K562 (cell line): ENCODE data around the gene C1QTNF9B. TPM values are rescaled to one million over a fixed set of nuclear protein-coding genes. Genes with fewer than 3 reads are reported as not detected.
A peak's percentile ranks its signal among the peaks of the same experiment; 100 is the strongest.

Experiments
- MED1 ChIP-seq: sonication (generic); formaldehyde crosslinking; IDR thresholded peaks from 2 replicates; pipeline ENCODE4 v1.8.1; 2023; ENCODE audit warnings: missing genetic modification reagents, borderline replicate concordance
- MTA2 ChIP-seq: fragments of 450-650 bp; IDR thresholded peaks from 2 replicates; pipeline ENCODE4 v1.6.1; 2016; ENCODE audit warnings: low read depth
- RFX5 ChIP-seq: IDR thresholded peaks from 2 replicates; pipeline ENCODE4 v1.6.1; 2011; ENCODE audit warnings: low read depth, mild to moderate bottlenecking, improper control_type of control experiment, low read length
- RUNX1 ChIP-seq: sonication (generic); IDR thresholded peaks from 2 replicates; pipeline ENCODE4 v1.6.1; 2016; ENCODE audit warnings: antibody characterized with exemption, low read depth
- ZNF586 ChIP-seq: fragments of 450-650 bp; formaldehyde crosslinking; conservative IDR thresholded peaks from 2 replicates; pipeline ENCODE4 v1.4.0; 2020; ENCODE audit warnings: mild to moderate bottlenecking, moderate library complexity
- polyA plus RNA-seq, 8 experiments: library from polyadenylated mRNA; depleted of rRNA in 4 of 8; stranded (reverse) in 5 of 8; unstranded in 3 of 8; fragments of >200 nt; fragmentation: Nextera tagmentation in 2 of 8; fragmentation: Illumina TruSeq in 1 of 8; extraction: Ambion mirVana in 2 of 8; extraction: Trizol in 1 of 8; gene quantifications; 2 replicates each; pipeline versions ENCODE4 v1.2.1 to v1.2.3, GENCODE V29; 2011 to 2014; ENCODE audit warnings: inconsistent platforms in 1 of 8, missing spikeins in 1 of 8
- total RNA-seq, 7 experiments: library from RNA; depleted of rRNA in 6 of 7; stranded (reverse); fragments of >200 nt in 6 of 7; fragmentation: Illumina TruSeq in 2 of 7; extraction: Trizol in 2 of 7; gene quantifications; 2 replicates each; pipeline versions ENCODE4 v1.2.1 to v1.2.3, GENCODE V29; 2011 to 2021; ENCODE audit warnings: low replicate concordance in 1 of 7
- TF ChIP-seq, protein P1 (sequence below), 2 experiments: fragments of 450-650 bp in 1 of 2; sonication (generic) in 1 of 2; formaldehyde crosslinking in 1 of 2; IDR thresholded peaks; 2 replicates each; pipeline versions ENCODE4 v1.7.1 to v1.9.0; 2016 to 2022; ENCODE audit warnings: inconsistent platforms in 1 of 2, mild to moderate bottlenecking in 1 of 2, missing genetic modification reagents in 1 of 2
- TF ChIP-seq, protein P2 (sequence below): fragments of 250-450 bp; sonication (Bioruptor Pico); IDR thresholded peaks from 2 replicates; pipeline ENCODE4 v1.5.1; 2021; ENCODE audit warnings: mild to moderate bottlenecking
- TF ChIP-seq, protein P3 (sequence below): fragments of 450-650 bp; IDR thresholded peaks from 2 replicates; pipeline ENCODE4 v1.6.1; 2016; ENCODE audit warnings: borderline replicate concordance
- TF ChIP-seq, protein P4 (sequence below): sonication (generic); formaldehyde crosslinking; IDR thresholded peaks from 2 replicates; pipeline ENCODE4 v1.8.0; 2022; ENCODE audit warnings: mild to moderate bottlenecking, missing genetic modification reagents, borderline replicate concordance

Gene C1QTNF9B
- total and polyA plus RNA-seq, 9 of the 15 experiments (the other 6 are each of a cell fraction or from before 2014, with no cell fraction given) = 0.14 to 0.94 (median 0.35) TPM; not detected in 3

DNA sequence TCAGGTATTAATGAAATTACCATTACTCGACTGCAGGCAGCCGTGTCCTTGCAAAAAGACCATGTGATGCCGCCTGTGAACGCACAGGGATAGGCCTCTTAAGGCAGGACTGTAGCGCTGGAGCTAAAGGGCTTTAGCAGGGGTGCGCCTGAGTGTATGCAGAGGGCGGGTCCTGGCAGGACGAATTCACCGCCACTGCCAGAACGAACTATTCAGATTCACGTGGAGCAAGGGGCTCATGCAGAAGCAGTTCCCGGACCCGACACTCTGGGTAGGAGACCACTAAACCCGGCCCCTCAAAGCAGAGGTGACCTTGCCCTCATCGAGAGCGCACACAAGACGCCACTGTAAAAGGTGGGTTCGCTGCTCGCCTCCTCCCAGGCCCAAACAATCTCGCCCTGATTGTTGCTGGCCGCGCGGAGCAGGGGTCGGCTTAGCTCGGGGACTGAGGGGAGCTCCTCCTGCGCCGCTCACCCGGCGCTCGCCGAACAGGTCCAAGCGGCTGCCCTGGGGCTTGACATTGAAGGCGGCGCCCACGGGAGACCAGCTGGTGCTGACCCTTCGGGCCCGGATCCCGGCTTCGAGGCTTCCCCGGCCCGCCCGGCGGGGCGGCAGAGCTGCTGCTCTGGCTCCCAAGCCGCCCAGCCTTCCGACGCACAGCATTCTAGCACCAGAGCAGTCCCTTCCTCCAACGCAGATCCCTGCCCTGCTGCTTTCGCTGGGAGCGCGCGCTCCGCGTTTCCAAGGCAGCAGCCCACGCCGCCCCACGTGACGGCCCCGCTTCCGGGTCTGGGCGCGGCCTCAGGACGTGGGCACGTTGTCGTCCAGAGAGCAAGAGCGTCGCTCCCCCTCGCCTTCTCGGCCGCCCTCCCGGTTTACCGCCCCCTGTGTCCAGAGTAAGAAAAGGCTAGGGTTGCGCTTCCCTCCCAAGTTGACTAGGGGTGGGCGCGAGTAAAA is 8.4 kb downstream of the C1QTNF9B start, which contains the start of gene MIPEP (continued):
- TF ChIP-seq, protein P1, sequence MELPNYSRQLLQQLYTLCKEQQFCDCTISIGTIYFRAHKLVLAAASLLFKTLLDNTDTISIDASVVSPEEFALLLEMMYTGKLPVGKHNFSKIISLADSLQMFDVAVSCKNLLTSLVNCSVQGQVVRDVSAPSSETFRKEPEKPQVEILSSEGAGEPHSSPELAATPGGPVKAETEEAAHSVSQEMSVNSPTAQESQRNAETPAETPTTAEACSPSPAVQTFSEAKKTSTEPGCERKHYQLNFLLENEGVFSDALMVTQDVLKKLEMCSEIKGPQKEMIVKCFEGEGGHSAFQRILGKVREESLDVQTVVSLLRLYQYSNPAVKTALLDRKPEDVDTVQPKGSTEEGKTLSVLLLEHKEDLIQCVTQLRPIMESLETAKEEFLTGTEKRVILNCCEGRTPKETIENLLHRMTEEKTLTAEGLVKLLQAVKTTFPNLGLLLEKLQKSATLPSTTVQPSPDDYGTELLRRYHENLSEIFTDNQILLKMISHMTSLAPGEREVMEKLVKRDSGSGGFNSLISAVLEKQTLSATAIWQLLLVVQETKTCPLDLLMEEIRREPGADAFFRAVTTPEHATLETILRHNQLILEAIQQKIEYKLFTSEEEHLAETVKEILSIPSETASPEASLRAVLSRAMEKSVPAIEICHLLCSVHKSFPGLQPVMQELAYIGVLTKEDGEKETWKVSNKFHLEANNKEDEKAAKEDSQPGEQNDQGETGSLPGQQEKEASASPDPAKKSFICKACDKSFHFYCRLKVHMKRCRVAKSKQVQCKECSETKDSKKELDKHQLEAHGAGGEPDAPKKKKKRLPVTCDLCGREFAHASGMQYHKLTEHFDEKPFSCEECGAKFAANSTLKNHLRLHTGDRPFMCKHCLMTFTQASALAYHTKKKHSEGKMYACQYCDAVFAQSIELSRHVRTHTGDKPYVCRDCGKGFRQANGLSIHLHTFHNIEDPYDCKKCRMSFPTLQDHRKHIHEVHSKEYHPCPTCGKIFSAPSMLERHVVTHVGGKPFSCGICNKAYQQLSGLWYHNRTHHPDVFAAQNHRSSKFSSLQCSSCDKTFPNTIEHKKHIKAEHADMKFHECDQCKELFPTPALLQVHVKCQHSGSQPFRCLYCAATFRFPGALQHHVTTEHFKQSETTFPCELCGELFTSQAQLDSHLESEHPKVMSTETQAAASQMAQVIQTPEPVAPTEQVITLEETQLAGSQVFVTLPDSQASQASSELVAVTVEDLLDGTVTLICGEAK (IDR thresholded peaks at IDR 0.05) = peak; percentile 53; the same call in 1 of the 2 replicates
- TF ChIP-seq, protein P1 (CRISPR knock-in tag; IDR thresholded peaks at IDR 0.05) = no peak
- TF ChIP-seq, protein P2, sequence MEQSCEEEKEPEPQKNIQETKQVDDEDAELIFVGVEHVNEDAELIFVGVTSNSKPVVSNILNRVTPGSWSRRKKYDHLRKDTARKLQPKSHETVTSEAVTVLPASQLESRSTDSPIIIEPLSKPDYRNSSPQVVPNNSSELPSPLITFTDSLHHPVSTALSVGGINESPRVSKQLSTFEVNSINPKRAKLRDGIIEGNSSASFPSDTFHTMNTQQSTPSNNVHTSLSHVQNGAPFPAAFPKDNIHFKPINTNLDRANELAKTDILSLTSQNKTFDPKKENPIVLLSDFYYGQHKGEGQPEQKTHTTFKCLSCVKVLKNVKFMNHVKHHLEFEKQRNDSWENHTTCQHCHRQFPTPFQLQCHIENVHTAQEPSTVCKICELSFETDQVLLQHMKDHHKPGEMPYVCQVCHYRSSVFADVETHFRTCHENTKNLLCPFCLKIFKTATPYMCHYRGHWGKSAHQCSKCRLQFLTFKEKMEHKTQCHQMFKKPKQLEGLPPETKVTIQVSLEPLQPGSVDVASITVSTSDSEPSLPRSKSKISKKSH = no peak
- TF ChIP-seq MED1 (CRISPR knock-in tag) (no peak), RFX5 (no peak), ZNF586 (CRISPR knock-in tag) (no peak), MTA2 (no peak), RUNX1 (no peak)
- TF ChIP-seq, protein P3, sequence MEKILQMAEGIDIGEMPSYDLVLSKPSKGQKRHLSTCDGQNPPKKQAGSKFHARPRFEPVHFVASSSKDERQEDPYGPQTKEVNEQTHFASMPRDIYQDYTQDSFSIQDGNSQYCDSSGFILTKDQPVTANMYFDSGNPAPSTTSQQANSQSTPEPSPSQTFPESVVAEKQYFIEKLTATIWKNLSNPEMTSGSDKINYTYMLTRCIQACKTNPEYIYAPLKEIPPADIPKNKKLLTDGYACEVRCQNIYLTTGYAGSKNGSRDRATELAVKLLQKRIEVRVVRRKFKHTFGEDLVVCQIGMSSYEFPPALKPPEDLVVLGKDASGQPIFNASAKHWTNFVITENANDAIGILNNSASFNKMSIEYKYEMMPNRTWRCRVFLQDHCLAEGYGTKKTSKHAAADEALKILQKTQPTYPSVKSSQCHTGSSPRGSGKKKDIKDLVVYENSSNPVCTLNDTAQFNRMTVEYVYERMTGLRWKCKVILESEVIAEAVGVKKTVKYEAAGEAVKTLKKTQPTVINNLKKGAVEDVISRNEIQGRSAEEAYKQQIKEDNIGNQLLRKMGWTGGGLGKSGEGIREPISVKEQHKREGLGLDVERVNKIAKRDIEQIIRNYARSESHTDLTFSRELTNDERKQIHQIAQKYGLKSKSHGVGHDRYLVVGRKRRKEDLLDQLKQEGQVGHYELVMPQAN = peak; percentile 91
- TF ChIP-seq, protein P4, sequence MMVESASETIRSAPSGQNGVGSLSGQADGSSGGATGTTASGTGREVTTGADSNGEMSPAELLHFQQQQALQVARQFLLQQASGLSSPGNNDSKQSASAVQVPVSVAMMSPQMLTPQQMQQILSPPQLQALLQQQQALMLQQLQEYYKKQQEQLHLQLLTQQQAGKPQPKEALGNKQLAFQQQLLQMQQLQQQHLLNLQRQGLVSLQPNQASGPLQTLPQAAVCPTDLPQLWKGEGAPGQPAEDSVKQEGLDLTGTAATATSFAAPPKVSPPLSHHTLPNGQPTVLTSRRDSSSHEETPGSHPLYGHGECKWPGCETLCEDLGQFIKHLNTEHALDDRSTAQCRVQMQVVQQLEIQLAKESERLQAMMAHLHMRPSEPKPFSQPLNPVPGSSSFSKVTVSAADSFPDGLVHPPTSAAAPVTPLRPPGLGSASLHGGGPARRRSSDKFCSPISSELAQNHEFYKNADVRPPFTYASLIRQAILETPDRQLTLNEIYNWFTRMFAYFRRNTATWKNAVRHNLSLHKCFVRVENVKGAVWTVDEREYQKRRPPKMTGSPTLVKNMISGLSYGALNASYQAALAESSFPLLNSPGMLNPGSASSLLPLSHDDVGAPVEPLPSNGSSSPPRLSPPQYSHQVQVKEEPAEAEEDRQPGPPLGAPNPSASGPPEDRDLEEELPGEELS = no peak
